Natural killer cell (primary cell): ENCODE measurements around the gene DUSP22. TPM values are rescaled to one million over a fixed set of nuclear protein-coding genes. Genes with fewer than 3 reads are reported as not detected.

Experiments
- ATAC-seq, 3 donors: fragments of 150-1000 bp in 2 of 3; fragments of 200-7000 bp in 1 of 3; cut with Tn5 transposase; 1 replicate in 1 of 3; 2 replicates in 2 of 3; pipeline ENCODE4 v1.10.0; 2021; ENCODE audit warnings: mild to moderate bottlenecking in 2 of 3, moderate library complexity in 2 of 3
- DNase-seq, 2 donors: peaks; one replicate each; pipeline versions ENCODE4 v3.0.0 to v3.0.0-alpha.2; 2013 to 2021; ENCODE audit warnings: mixed read lengths in 1 of 2
- H3K27ac ChIP-seq: one replicate; pipeline ENCODE4 v1.5.1; 2013; ENCODE audit warnings: mild to moderate bottlenecking, low read length
- H3K27me3 ChIP-seq: one replicate; pipeline ENCODE4 v1.6.1; 2013; ENCODE audit warnings: low read length; ENCODE audit not compliant: control insufficient read depth, insufficient read depth
- H3K36me3 ChIP-seq: one replicate; pipeline ENCODE4 v1.6.1; 2013; ENCODE audit warnings: low read length; ENCODE audit not compliant: control insufficient read depth, insufficient read depth
- H3K4me1 ChIP-seq: one replicate; pipeline ENCODE4 v1.6.1; 2013; ENCODE audit warnings: low read length; ENCODE audit not compliant: control insufficient read depth, insufficient read depth
- H3K4me3 ChIP-seq: one replicate; pipeline ENCODE4 v1.5.1; 2013; ENCODE audit warnings: low read length
- H3K9me3 ChIP-seq: one replicate; pipeline ENCODE4 v1.6.1; 2013; ENCODE audit warnings: low read length; ENCODE audit not compliant: control insufficient read depth, insufficient read depth
- H3K27ac Mint-ChIP-seq, 2 donors: one replicate each; pipeline ENCODE4 v1.8.0; 2022; ENCODE audit warnings: mild to moderate bottlenecking in 2 of 2, mixed read lengths in 2 of 2, moderate library complexity in 1 of 2
- H3K27me3 Mint-ChIP-seq, 2 donors: one replicate each; pipeline ENCODE4 v1.8.0; 2022; ENCODE audit warnings: low read depth in 2 of 2, mixed read lengths in 2 of 2
- H3K36me3 Mint-ChIP-seq: one replicate; pipeline ENCODE4 v1.8.0; 2022; ENCODE audit warnings: mixed read lengths
- H3K4me1 Mint-ChIP-seq, 2 donors: one replicate each; pipeline ENCODE4 v1.8.0; 2022; ENCODE audit warnings: mixed read lengths in 2 of 2
- H3K4me3 Mint-ChIP-seq: one replicate; pipeline ENCODE4 v1.8.0; 2022; ENCODE audit warnings: mild to moderate bottlenecking, moderate library complexity, mixed read lengths
- H3K9me3 Mint-ChIP-seq, 2 donors: one replicate each; pipeline ENCODE4 v1.8.0; 2022; ENCODE audit warnings: mixed read lengths in 2 of 2
- CTCF ChIP-seq: fragments of 200-600 bp; IDR thresholded peaks from one replicate; pipeline ENCODE4 v1.8.0; 2022; ENCODE audit warnings: antibody characterized with exemption
- WGBS: methylation state at CpG from one replicate; pipeline ENCODE4 v1.1.7; 2013; ENCODE audit warnings: missing lambda C conversion rate; ENCODE audit not compliant: insufficient coverage; 5-methylcytosine and 5-hydroxymethylcytosine counted together
- intact Hi-C: fragments of 100-400 bp; cut with micrococcal nuclease; formaldehyde crosslinking; loops from one replicate; pipeline ENCODE4 v1.14.2; 2022
- total RNA-seq, 4 donors: library from RNA; stranded (reverse); fragments of 120-200 nt in 1 of 4; gene quantifications; one replicate each; pipeline versions ENCODE4 v1.2.3 to v1.2.4, GENCODE V29; 2013 to 2022

The DUSP22 gene
- total RNA-seq, 3 donors from 2014 or later (not counting 1 experiment from before 2014, with no cell fraction given) = 50.4 to 61.5 (median 56.6) TPM

- no peak overlapping the region for H3K4me3 Mint-ChIP-seq
- TF ChIP-seq CTCF = no peak
- H3K36me3 Mint-ChIP-seq = peaks cover 6% of the 10 kb centered on the region
- ATAC-seq (no peak), DNase-seq (no peak)
- H3K4me1 ChIP-seq = no peaks in the 10 kb centered on the region
- no peaks in the 10 kb centered on the region for H3K9me3 ChIP-seq
- no peaks in the 10 kb centered on the region for H3K27me3 ChIP-seq
- WGBS = 82% methylated on average over 6 of the region's 6 CpGs
- H3K4me3 ChIP-seq = no peak overlapping the region
- H3K27me3 Mint-ChIP-seq = no peaks in the 10 kb centered on the region
- peaks cover 0 to 22% of the 10 kb centered on the region in 2 donors for H3K4me1 Mint-ChIP-seq
- intact Hi-C loops = no loop called here
- no peak overlapping the region for H3K27ac Mint-ChIP-seq
- no peaks in the 10 kb centered on the region for H3K9me3 Mint-ChIP-seq
- H3K27ac ChIP-seq = no peak overlapping the region
- peaks cover 18% of the 10 kb centered on the region for H3K36me3 ChIP-seq
Measured at GRCh38 chr6:349491-349921, 57.2 kb downstream of the DUSP22 start.

- H3K4me3 ChIP-seq = no peak overlapping the region
- intact Hi-C loops = no loop called here
- no peak for ATAC-seq
- peaks cover 18% of the 10 kb centered on the region for H3K36me3 ChIP-seq
- H3K36me3 Mint-ChIP-seq = peaks cover 6% of the 10 kb centered on the region
- no peaks in the 10 kb centered on the region for H3K27me3 Mint-ChIP-seq
- H3K27me3 ChIP-seq = no peaks in the 10 kb centered on the region
- H3K4me1 ChIP-seq = peaks cover 3% of the 10 kb centered on the region
- TF ChIP-seq CTCF = no peak
- no peak for DNase-seq
- H3K4me1 Mint-ChIP-seq = peaks cover 0 to 22% of the 10 kb centered on the region in 2 donors
- H3K27ac ChIP-seq = no peak overlapping the region
- H3K9me3 ChIP-seq = no peaks in the 10 kb centered on the region
- H3K4me3 Mint-ChIP-seq = no peak overlapping the region
- no peaks in the 10 kb centered on the region for H3K9me3 Mint-ChIP-seq
- WGBS = 93% methylated on average over 9 of the region's 9 CpGs
- H3K27ac Mint-ChIP-seq = no peak overlapping the region
Measured at GRCh38 chr6:350371-350770, 58.1 kb downstream of the DUSP22 start.

GRCh38 chr6:351011-351866 lies 59.0 kb downstream of the DUSP22 start:
- no peak for DNase-seq
- no peak overlapping the region for H3K27ac ChIP-seq
- H3K4me3 ChIP-seq = no peak overlapping the region
- TF ChIP-seq CTCF = no peak
- ATAC-seq = no peak
- H3K4me3 Mint-ChIP-seq = no peak overlapping the region
- H3K27me3 ChIP-seq = no peaks in the 10 kb centered on the region
- H3K27me3 Mint-ChIP-seq = no peaks in the 10 kb centered on the region
- H3K4me1 Mint-ChIP-seq = peaks cover 0 to 18% of the 10 kb centered on the region in 2 donors
- intact Hi-C loops = no loop called here
- H3K36me3 Mint-ChIP-seq = peaks cover 6% of the 10 kb centered on the region
- peaks cover 18% of the 10 kb centered on the region for H3K36me3 ChIP-seq
- no peak overlapping the region for H3K27ac Mint-ChIP-seq
- no peaks in the 10 kb centered on the region for H3K9me3 Mint-ChIP-seq
- H3K9me3 ChIP-seq = no peaks in the 10 kb centered on the region
- 89% methylated on average over 31 of the region's 31 CpGs for WGBS
- peaks cover 3% of the 10 kb centered on the region for H3K4me1 ChIP-seq
